Effector CD4-positive, alpha-beta T cell (primary cell): ENCODE results near the gene TTLL12.

ENCODE experiments used
- DNase-seq: peaks from one replicate; pipeline ENCODE4 v3.0.0-alpha.2; 2020

TTLL12 gene

GRCh38 chr22:43118024-43118849 is 68.7 kb downstream of the TTLL12 start:
- no peak for DNase-seq

- no peak for DNase-seq
Observed at GRCh38 chr22:43116932-43117331, 70.0 kb downstream of the TTLL12 start.
